A673 (cell line): Measurements from ENCODE around the gene ARHGAP22.

Experiments
- CTCF ChIP-seq: fragments of 300-800, 200-600 bp; sonication (generic); conservative IDR thresholded peaks from 2 replicates; pipeline ENCODE4 v1.5.1; 2017; ENCODE audit warnings: low read depth, mild to moderate bottlenecking, antibody characterized with exemption, low read length, moderate library complexity, mixed read lengths
- EZH2 ChIP-seq: fragments of 200-600 bp; sonication (generic); IDR thresholded peaks from 2 replicates; pipeline ENCODE4 v1.6.1; 2017; ENCODE audit warnings: borderline replicate concordance, low read depth, mild to moderate bottlenecking, mixed read lengths, antibody characterized with exemption, low read length; ENCODE audit not compliant: poor library complexity, severe bottlenecking

DNA sequence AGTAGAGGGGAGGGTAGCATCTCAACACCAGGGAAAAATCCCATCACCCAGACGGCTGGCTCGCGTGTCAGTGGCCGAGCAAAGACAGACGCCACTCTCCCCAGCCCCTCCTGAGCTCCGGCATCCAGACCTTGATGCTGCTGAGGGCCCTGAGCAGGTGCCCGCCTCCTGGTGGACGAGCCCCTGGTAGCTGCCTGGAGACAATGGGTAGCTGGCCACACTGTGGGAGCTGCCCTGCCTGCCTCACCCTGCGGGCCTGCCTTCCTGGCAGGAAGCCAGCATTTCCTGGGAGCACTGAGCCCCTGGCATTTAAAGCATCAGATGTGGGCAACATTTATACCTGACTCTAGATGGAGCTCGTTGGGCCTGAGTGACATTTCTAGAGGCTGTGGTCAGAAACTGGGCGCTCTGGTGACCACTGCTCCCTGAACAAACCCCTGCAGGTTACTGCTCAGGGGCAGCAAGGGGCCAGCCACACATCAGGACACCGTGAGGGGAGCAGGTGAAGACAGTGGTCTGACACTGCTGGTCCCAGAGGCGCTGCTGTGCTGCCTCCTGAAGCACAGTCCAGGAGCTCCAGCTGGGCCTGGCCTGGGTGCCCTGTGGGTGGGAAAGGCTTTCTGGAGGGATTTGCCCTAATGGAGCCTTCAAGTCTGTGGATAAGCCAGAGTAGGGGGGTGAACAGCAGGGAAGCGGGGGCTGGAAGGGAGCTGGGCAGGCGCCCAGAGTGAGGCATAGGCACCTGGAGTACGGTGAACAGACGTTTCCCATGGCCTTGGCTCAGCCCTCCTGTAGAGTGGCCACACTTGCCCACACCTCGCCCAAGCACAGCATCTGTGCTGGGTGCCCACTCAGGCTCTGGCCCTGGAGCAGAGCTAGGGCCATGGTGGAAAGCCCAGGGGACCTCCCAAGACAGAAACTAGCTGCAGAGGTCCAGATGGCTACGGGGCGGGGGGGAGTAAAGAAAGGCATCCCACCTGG is 159.7 kb downstream of the ARHGAP22 start:
- no peak for TF ChIP-seq EZH2
- TF ChIP-seq CTCF = 0 out of 2 replicates have a peak, but pooled peaks have one; percentile 22
